HepG2 (cell line): Measurements from ENCODE around the gene MIEF2. TPM values are rescaled to one million over a fixed set of nuclear protein-coding genes. Genes with fewer than 3 reads are reported as not detected.

Source experiments
- ELF1 ChIP-seq: sonication (generic); formaldehyde crosslinking; IDR thresholded peaks from 2 replicates; pipeline ENCODE4 v1.4.0; 2020; ENCODE audit warnings: missing genetic modification reagents
- FLYWCH1 ChIP-seq: sonication (generic); formaldehyde crosslinking; IDR thresholded peaks from 2 replicates; pipeline ENCODE4 v1.8.1; 2023; ENCODE audit warnings: mild to moderate bottlenecking, missing genetic modification reagents
- HDAC6 ChIP-seq: fragments of 200-600 bp; sonication (generic); IDR thresholded peaks from 2 replicates; pipeline ENCODE4 v1.7.0; 2017; ENCODE audit warnings: mild to moderate bottlenecking, antibody characterized with exemption, low read length, low read depth
- HNRNPL ChIP-seq: fragments of 200-400 bp; formaldehyde crosslinking; IDR thresholded peaks from 2 replicates; pipeline ENCODE4 v1.6.1; 2017; ENCODE audit warnings: mild to moderate bottlenecking, low read depth, low read length
- MED1 ChIP-seq: sonication (generic); formaldehyde crosslinking; IDR thresholded peaks from 2 replicates; pipeline ENCODE4 v1.4.0; 2020; ENCODE audit warnings: missing genetic modification reagents
- NCOR1 ChIP-seq: fragments of 200-600 bp; sonication (generic); IDR thresholded peaks from 2 replicates; pipeline ENCODE4 v1.7.0; 2017; ENCODE audit warnings: antibody characterized with exemption, low read length, borderline replicate concordance
- NFKB2 ChIP-seq: sonication (generic); formaldehyde crosslinking; IDR thresholded peaks from 2 replicates; pipeline ENCODE4 v1.4.0; 2020; ENCODE audit warnings: missing genetic modification reagents, borderline replicate concordance
- NFYC ChIP-seq: IDR thresholded peaks from 2 replicates; pipeline ENCODE4 v1.6.1; 2016; ENCODE audit warnings: missing genetic modification reagents, missing compliant biosample characterization
- TBX2 ChIP-seq: sonication (generic); formaldehyde crosslinking; IDR thresholded peaks from 2 replicates; pipeline ENCODE4 v1.5.0; 2020; ENCODE audit warnings: missing genetic modification reagents, mild to moderate bottlenecking, borderline replicate concordance
- YY1 ChIP-seq: IDR thresholded peaks from 2 replicates; pipeline ENCODE4 v1.6.1; 2011; ENCODE audit warnings: low read length, low read depth, moderate library complexity, mild to moderate bottlenecking; ENCODE audit not compliant: insufficient read depth, insufficient replicate concordance
- ZEB1 ChIP-seq: IDR thresholded peaks from 2 replicates; pipeline ENCODE4 v1.6.1; 2012; ENCODE audit warnings: mild to moderate bottlenecking, low read depth, inconsistent platforms; ENCODE audit not compliant: insufficient replicate concordance
- ZNF230 ChIP-seq: sonication (generic); formaldehyde crosslinking; IDR thresholded peaks from 2 replicates; pipeline ENCODE4 v1.4.0; 2020; ENCODE audit warnings: mild to moderate bottlenecking, missing genetic modification reagents
- ZNF543 ChIP-seq: sonication (generic); formaldehyde crosslinking; IDR thresholded peaks from 2 replicates; pipeline ENCODE4 v1.4.0; 2020; ENCODE audit warnings: mild to moderate bottlenecking, missing genetic modification reagents
- ZNF549 ChIP-seq: sonication (generic); formaldehyde crosslinking; IDR thresholded peaks from 2 replicates; pipeline ENCODE4 v1.5.0; 2020; ENCODE audit warnings: missing genetic modification reagents
- ZNF577 ChIP-seq: sonication (generic); formaldehyde crosslinking; IDR thresholded peaks from 2 replicates; pipeline ENCODE4 v1.4.0; 2020; ENCODE audit warnings: mild to moderate bottlenecking, low read depth, missing genetic modification reagents, borderline replicate concordance
- ZNF609 ChIP-seq: sonication (generic); formaldehyde crosslinking; IDR thresholded peaks from 2 replicates; pipeline ENCODE4 v1.4.0; 2020; ENCODE audit warnings: mild to moderate bottlenecking, missing genetic modification reagents, borderline replicate concordance
- ZNF7 ChIP-seq: IDR thresholded peaks from 2 replicates; pipeline ENCODE4 v1.6.1; 2016; ENCODE audit warnings: missing biosample characterization, missing genetic modification reagents
- polyA plus RNA-seq, 8 experiments: library from polyadenylated mRNA; depleted of rRNA in 3 of 8; stranded (reverse) in 7 of 8; unstranded in 1 of 8; fragments of >200 nt; fragmentation: Illumina TruSeq in 4 of 8; extraction: Trizol in 4 of 8; gene quantifications; 2 replicates each; pipeline versions ENCODE4 v1.2.1 to v1.2.3, GENCODE V29; 2011 to 2016; ENCODE audit warnings: low read depth in 4 of 8, missing spikeins in 1 of 8, mixed read lengths in 1 of 8; ENCODE audit not compliant: insufficient read depth in 1 of 8
- total RNA-seq, 5 experiments: library from RNA; depleted of rRNA; stranded (reverse); fragments of >200 nt; fragmentation: Illumina TruSeq; extraction: Trizol; gene quantifications; 2 replicates each; pipeline ENCODE4 v1.2.3, GENCODE V29; 2016; ENCODE audit warnings: low read depth in 1 of 5
- TF ChIP-seq, protein P1 (sequence below): sonication (generic); formaldehyde crosslinking; IDR thresholded peaks from 2 replicates; pipeline ENCODE4 v1.4.0; 2020; ENCODE audit warnings: missing genetic modification reagents, borderline replicate concordance
- TF ChIP-seq, protein P2 (sequence below): sonication (generic); formaldehyde crosslinking; IDR thresholded peaks from 2 replicates; pipeline ENCODE4 v1.9.0; 2022; ENCODE audit warnings: low read depth, missing genetic modification reagents

Gene MIEF2
- total and polyA plus RNA-seq, 2 of the 13 experiments (the other 11 are each of a cell fraction or from before 2014, with no cell fraction given), result 6.0 to 8.0 TPM

GRCh38 chr17:18257268-18257981 lies 3.0 kb upstream of the MIEF2 start (continued):
- TF ChIP-seq ZNF609 (no peak), YY1 (no peak), HDAC6 (no peak), FLYWCH1 (no peak), ZNF543 (CRISPR knock-in tag) (0 out of 2 replicates have a peak, but pooled peaks have one; percentile 16), ZNF577 (CRISPR knock-in tag) (no peak), ELF1 (no peak), NFYC (CRISPR knock-in tag) (peak; percentile 68), ZNF7 (no peak), ZNF549 (CRISPR knock-in tag) (no peak), ZNF230 (no peak), NCOR1 (no peak), MED1 (CRISPR knock-in tag) (no peak), HNRNPL (0 out of 2 replicates have a peak, but pooled peaks have one; percentile 60), ZEB1 (peak; percentile 52), TBX2 (CRISPR knock-in tag) (no peak), NFKB2 (CRISPR knock-in tag) (peak; percentile 12; the same call in 1 of the 2 replicates)
- TF ChIP-seq, protein P1, sequence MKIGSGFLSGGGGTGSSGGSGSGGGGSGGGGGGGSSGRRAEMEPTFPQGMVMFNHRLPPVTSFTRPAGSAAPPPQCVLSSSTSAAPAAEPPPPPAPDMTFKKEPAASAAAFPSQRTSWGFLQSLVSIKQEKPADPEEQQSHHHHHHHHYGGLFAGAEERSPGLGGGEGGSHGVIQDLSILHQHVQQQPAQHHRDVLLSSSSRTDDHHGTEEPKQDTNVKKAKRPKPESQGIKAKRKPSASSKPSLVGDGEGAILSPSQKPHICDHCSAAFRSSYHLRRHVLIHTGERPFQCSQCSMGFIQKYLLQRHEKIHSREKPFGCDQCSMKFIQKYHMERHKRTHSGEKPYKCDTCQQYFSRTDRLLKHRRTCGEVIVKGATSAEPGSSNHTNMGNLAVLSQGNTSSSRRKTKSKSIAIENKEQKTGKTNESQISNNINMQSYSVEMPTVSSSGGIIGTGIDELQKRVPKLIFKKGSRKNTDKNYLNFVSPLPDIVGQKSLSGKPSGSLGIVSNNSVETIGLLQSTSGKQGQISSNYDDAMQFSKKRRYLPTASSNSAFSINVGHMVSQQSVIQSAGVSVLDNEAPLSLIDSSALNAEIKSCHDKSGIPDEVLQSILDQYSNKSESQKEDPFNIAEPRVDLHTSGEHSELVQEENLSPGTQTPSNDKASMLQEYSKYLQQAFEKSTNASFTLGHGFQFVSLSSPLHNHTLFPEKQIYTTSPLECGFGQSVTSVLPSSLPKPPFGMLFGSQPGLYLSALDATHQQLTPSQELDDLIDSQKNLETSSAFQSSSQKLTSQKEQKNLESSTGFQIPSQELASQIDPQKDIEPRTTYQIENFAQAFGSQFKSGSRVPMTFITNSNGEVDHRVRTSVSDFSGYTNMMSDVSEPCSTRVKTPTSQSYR (CRISPR knock-in tag), result no peak
- TF ChIP-seq, protein P2, sequence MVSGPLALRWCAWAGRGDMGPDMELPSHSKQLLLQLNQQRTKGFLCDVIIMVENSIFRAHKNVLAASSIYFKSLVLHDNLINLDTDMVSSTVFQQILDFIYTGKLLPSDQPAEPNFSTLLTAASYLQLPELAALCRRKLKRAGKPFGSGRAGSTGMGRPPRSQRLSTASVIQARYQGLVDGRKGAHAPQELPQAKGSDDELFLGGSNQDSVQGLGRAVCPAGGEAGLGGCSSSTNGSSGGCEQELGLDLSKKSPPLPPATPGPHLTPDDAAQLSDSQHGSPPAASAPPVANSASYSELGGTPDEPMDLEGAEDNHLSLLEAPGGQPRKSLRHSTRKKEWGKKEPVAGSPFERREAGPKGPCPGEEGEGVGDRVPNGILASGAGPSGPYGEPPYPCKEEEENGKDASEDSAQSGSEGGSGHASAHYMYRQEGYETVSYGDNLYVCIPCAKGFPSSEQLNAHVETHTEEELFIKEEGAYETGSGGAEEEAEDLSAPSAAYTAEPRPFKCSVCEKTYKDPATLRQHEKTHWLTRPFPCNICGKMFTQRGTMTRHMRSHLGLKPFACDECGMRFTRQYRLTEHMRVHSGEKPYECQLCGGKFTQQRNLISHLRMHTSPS (CRISPR knock-in tag), result peak; percentile 30; the same call in 1 of the 2 replicates
